H1 (cell line): Measurements from ENCODE around the gene HID1. TPM values are rescaled to one million over a fixed set of nuclear protein-coding genes. Genes with fewer than 3 reads are reported as not detected.

ENCODE experiments used
- CTCF ChIA-PET: fragments of 300-600 bp; sonication (Branson Sonifier 250); formaldehyde crosslinking; loops from one replicate; lab custom pipeline; 2021; ENCODE audit not compliant: partially characterized antibody; lab: Charles Lee
- POLR2A ChIA-PET: fragments of 300-600 bp; sonication (Branson Sonifier 250); formaldehyde crosslinking; loops from one replicate; lab custom pipeline; 2021; ENCODE audit warnings: inconsistent platforms; ENCODE audit not compliant: partially characterized antibody; lab: Charles Lee
- DNase-seq, 2 experiments: peaks; one replicate each; pipeline versions ENCODE4 v3.0.0 to v3.0.0-alpha.2; 2010 to 2022; ENCODE audit warnings: low spot score in 2 of 2, low read depth in 1 of 2, mixed read lengths in 1 of 2
- FAIRE-seq: peaks from 2 replicates; lab custom pipeline; 2011; peaks lifted over from hg19 to GRCh38; lab: Jason Lieb, UNC
- H2AFZ ChIP-seq: 2 replicates; pipeline ENCODE4 v1.8.1; 2012; ENCODE audit warnings: low read length, inconsistent platforms
- H2AK5ac ChIP-seq: 2 replicates; pipeline ENCODE4 v1.6.1; 2013; ENCODE audit warnings: low read depth, low read length
- H2BK120ac ChIP-seq: replicated peaks from 2 replicates; pipeline ENCODE3; 2013; ENCODE audit warnings: low read depth, low read length, inconsistent platforms
- H2BK12ac ChIP-seq: 2 replicates; pipeline ENCODE4 v1.6.1; 2013; ENCODE audit warnings: low read depth, low read length
- H2BK15ac ChIP-seq: 2 replicates; pipeline ENCODE4 v1.6.1; 2013; ENCODE audit warnings: low read length
- H2BK20ac ChIP-seq: 2 replicates; pipeline ENCODE4 v1.6.1; 2013; ENCODE audit warnings: low read length
- H2BK5ac ChIP-seq: 2 replicates; pipeline ENCODE4 v1.6.1; 2013; ENCODE audit warnings: low read depth, low read length
- H3K14ac ChIP-seq: 2 replicates; pipeline ENCODE4 v1.6.1; 2013; ENCODE audit warnings: inconsistent platforms; ENCODE audit not compliant: insufficient read length
- H3K18ac ChIP-seq: 2 replicates; pipeline ENCODE4 v1.6.1; 2013; ENCODE audit warnings: low read length; ENCODE audit errors: extremely low read depth
- H3K23ac ChIP-seq: 2 replicates; pipeline ENCODE4 v1.6.1; 2013; ENCODE audit warnings: inconsistent platforms; ENCODE audit not compliant: insufficient read length
- H3K23me2 ChIP-seq: 2 replicates; pipeline ENCODE4 v1.6.1; 2013; ENCODE audit warnings: low read depth, low read length
- H3K27ac ChIP-seq: 2 replicates; pipeline ENCODE4 v1.6.1; 2011; ENCODE audit warnings: low read depth, low read length, inconsistent platforms
- H3K27me3 ChIP-seq, 4 experiments: replicated peaks in 1 of 4; 1 replicate in 1 of 4; 2 replicates in 3 of 4; pipeline versions ENCODE4 v1.6.1 to v1.8.1; 2011 to 2013; ENCODE audit warnings: low read length in 3 of 4, mild to moderate bottlenecking in 3 of 4, inconsistent platforms in 2 of 4, mixed read lengths in 2 of 4, moderate library complexity in 1 of 4; ENCODE audit not compliant: control insufficient read depth in 3 of 4, insufficient read depth in 3 of 4; ENCODE audit errors: extremely low read depth in 1 of 4
- H3K36me3 ChIP-seq, 4 experiments: 2 replicates each; pipeline versions ENCODE4 v1.6.1 to v1.8.1; 2011 to 2013; ENCODE audit warnings: mild to moderate bottlenecking in 4 of 4, low read length in 3 of 4, moderate library complexity in 2 of 4, control low read depth in 1 of 4, inconsistent platforms in 1 of 4; ENCODE audit not compliant: insufficient read depth in 4 of 4, control insufficient read depth in 2 of 4
- H3K4ac ChIP-seq: replicated peaks from 2 replicates; pipeline ENCODE3; 2013; ENCODE audit warnings: low read length, low read depth, mixed read lengths, inconsistent platforms; ENCODE audit not compliant: insufficient read length
- H3K4me1 ChIP-seq, 4 experiments: replicated peaks in 1 of 4; 1 replicate in 1 of 4; 2 replicates in 3 of 4; pipeline versions ENCODE4 v1.6.1 to v1.8.1; 2011 to 2013; ENCODE audit warnings: low read length in 3 of 4, inconsistent platforms in 2 of 4, mixed read lengths in 1 of 4; ENCODE audit not compliant: insufficient read depth in 4 of 4, control insufficient read depth in 3 of 4
- H3K4me2 ChIP-seq, 2 experiments: 2 replicates each; pipeline versions ENCODE4 v1.6.1 to v1.8.1; 2011 to 2013; ENCODE audit warnings: low read depth in 2 of 2, low read length in 2 of 2, control low read depth in 1 of 2, inconsistent platforms in 1 of 2, mild to moderate bottlenecking in 1 of 2; ENCODE audit not compliant: insufficient read depth in 1 of 2
- H3K4me3 ChIP-seq, 4 experiments: fragments of 200-600, 300-600 bp in 1 of 4; sonication (generic), shearing (Covaris generic), sonication (Bioruptor Twin) in 1 of 4; 2 replicates each; pipeline versions ENCODE4 v1.5.1 to v1.8.1; 2011 to 2016; ENCODE audit warnings: low read length in 4 of 4, low read depth in 3 of 4, control low read depth in 2 of 4, inconsistent platforms in 2 of 4, mild to moderate bottlenecking in 2 of 4, mixed read lengths in 1 of 4, moderate library complexity in 1 of 4; ENCODE audit not compliant: insufficient read depth in 2 of 4; ENCODE audit errors: extremely low read depth in 1 of 4
- H3K56ac ChIP-seq: replicated peaks from 2 replicates; pipeline ENCODE3; 2013; ENCODE audit warnings: low read depth, mild to moderate bottlenecking, mixed read lengths, low read length, inconsistent platforms; ENCODE audit not compliant: insufficient read length
- H3K79me1 ChIP-seq: 2 replicates; pipeline ENCODE4 v1.6.1; 2013; ENCODE audit warnings: low read depth, low read length, control low read depth
- H3K79me2 ChIP-seq, 2 experiments: 2 replicates each; pipeline versions ENCODE4 v1.6.1 to v1.8.1; 2012 to 2013; ENCODE audit warnings: low read length in 2 of 2, mild to moderate bottlenecking in 2 of 2, inconsistent platforms in 1 of 2; ENCODE audit not compliant: insufficient read depth in 2 of 2, control insufficient read depth in 1 of 2
- H3K9ac ChIP-seq, 4 experiments: replicated peaks in 1 of 4; 1 replicate in 1 of 4; 2 replicates in 3 of 4; pipeline versions ENCODE4 v1.6.1 to v1.8.1; 2011 to 2013; ENCODE audit warnings: low read depth in 3 of 4, low read length in 3 of 4, control low read depth in 2 of 4, mild to moderate bottlenecking in 2 of 4, moderate library complexity in 2 of 4, inconsistent platforms in 1 of 4; ENCODE audit errors: extremely low read depth in 1 of 4
- H3K9me3 ChIP-seq, 2 experiments: 2 replicates each; pipeline versions ENCODE4 v1.6.1 to v1.8.1; 2012 to 2013; ENCODE audit warnings: mild to moderate bottlenecking in 2 of 2, moderate library complexity in 2 of 2, control low read depth in 1 of 2, inconsistent platforms in 1 of 2, low read depth in 1 of 2, low read length in 1 of 2, mixed read lengths in 1 of 2; ENCODE audit not compliant: insufficient read depth in 2 of 2
- H4K20me1 ChIP-seq, 2 experiments: replicated peaks in 1 of 2; 2 replicates each; pipeline versions ENCODE3 to v1.8.1; 2011 to 2013; ENCODE audit warnings: inconsistent platforms in 2 of 2, low read length in 2 of 2, mild to moderate bottlenecking in 1 of 2; ENCODE audit not compliant: insufficient read depth in 2 of 2, control insufficient read depth in 1 of 2
- H4K5ac ChIP-seq: 2 replicates; pipeline ENCODE4 v1.6.1; 2013; ENCODE audit warnings: low read length, low read depth, mixed read lengths, inconsistent platforms; ENCODE audit not compliant: insufficient read length
- H4K8ac ChIP-seq: 2 replicates; pipeline ENCODE4 v1.8.0; 2013; ENCODE audit warnings: mild to moderate bottlenecking, moderate library complexity, low read length, inconsistent platforms; ENCODE audit not compliant: insufficient read depth; ENCODE audit errors: extremely low read depth
- H4K91ac ChIP-seq: replicated peaks from 2 replicates; pipeline ENCODE3; 2013; ENCODE audit warnings: low read length, mixed read lengths, inconsistent platforms; ENCODE audit not compliant: insufficient read length
- CBX8 ChIP-seq: fragments of 300-800, 300-1000 bp; sonication (generic); IDR thresholded peaks from 2 replicates; pipeline ENCODE4 v1.7.1; 2016; ENCODE audit warnings: low read depth, low read length, borderline replicate concordance
- SAP30 ChIP-seq: fragments of 300-600 bp; sonication (generic); IDR thresholded peaks from 2 replicates; pipeline ENCODE4 v1.7.1; 2012; ENCODE audit warnings: low read length, moderate library complexity, mild to moderate bottlenecking, inconsistent platforms; ENCODE audit not compliant: insufficient read depth, insufficient replicate concordance
- TBP ChIP-seq: IDR thresholded peaks from 2 replicates; pipeline ENCODE4 v1.6.1; 2011; ENCODE audit warnings: low read depth, low read length, improper control_type of control experiment
- TEAD4 ChIP-seq: IDR thresholded peaks from 2 replicates; pipeline ENCODE4 v1.6.1; 2012; ENCODE audit warnings: low read depth, low read length, inconsistent platforms, mixed read lengths
- WGBS, 2 experiments: shearing (Covaris generic) in 1 of 2; methylation state at CpG; one replicate each; pipeline versions ENCODE4 v1.1.6 to v1.1.7; 2013 to 2015; ENCODE audit warnings: low lambda C conversion rate in 2 of 2, mixed read lengths in 2 of 2, inconsistent platforms in 1 of 2, low coverage in 1 of 2, missing lambda C conversion rate in 1 of 2; ENCODE audit not compliant: insufficient replicate concordance in 2 of 2, insufficient coverage in 1 of 2, insufficient read length in 1 of 2; ENCODE audit errors: extremely low coverage in 1 of 2, missing lambda C conversion rate in 1 of 2; 5-methylcytosine and 5-hydroxymethylcytosine counted together
- polyA plus RNA-seq, 7 experiments: library from polyadenylated mRNA; depleted of rRNA in 3 of 7; stranded (reverse) in 5 of 7; unstranded in 2 of 7; fragments of >200 nt in 5 of 7; fragments of 200-250 nt in 2 of 7; gene quantifications; 1 replicate in 5 of 7; 2 replicates in 1 of 7; 4 replicates in 1 of 7; pipeline versions ENCODE4 v1.2.1 to v1.2.3, GENCODE V29; 2011 to 2013; ENCODE audit warnings: missing spikeins in 2 of 7, mixed read lengths in 2 of 7
- total RNA-seq: library from RNA; stranded (reverse); fragmentation: NEBNext Ultra II Directional; extraction: Animal tissue kit (Norgen Biotek cat#: 25700); gene quantifications from 2 replicates; pipeline ENCODE4 v1.2.1, GENCODE V29; 2021

Gene HID1
- total and polyA plus RNA-seq, 2 of the 8 experiments (the other 6 are each of a cell fraction or from before 2014, with no cell fraction given), result 15.1 to 25.9 TPM

GRCh38 chr17:75004371-75004770 lies 31.8 kb upstream of the HID1 start:
- H2BK5ac ChIP-seq, result no peak overlapping the region
- no peaks in the 10 kb centered on the region for H3K4me1 ChIP-seq
- H2BK15ac ChIP-seq, result no peak overlapping the region
- H2AFZ ChIP-seq, result no peak overlapping the region
- H2BK120ac ChIP-seq, result no peak overlapping the region
- no peaks in the 10 kb centered on the region for H3K79me1 ChIP-seq
- TF ChIP-seq SAP30 (no peak), TEAD4 (no peak), TBP (no peak), CBX8 (no peak)
- peaks cover 0 to 4% of the 10 kb centered on the region in 2 experiments for H4K20me1 ChIP-seq
- no peak overlapping the region for H4K91ac ChIP-seq
- FAIRE-seq (no peak), DNase-seq (no peak)
- H3K4me2 ChIP-seq, result no peak overlapping the region
- no peaks in the 10 kb centered on the region for H3K79me2 ChIP-seq
- no peak overlapping the region for H3K4ac ChIP-seq
- WGBS, 2 experiments, result 94% methylated on average over 2 of the region's 3 CpGs; no CpG with 5 or more reads in 1 of the 2 experiments
- H2BK12ac ChIP-seq, result no peak overlapping the region
- H2AK5ac ChIP-seq, result no peak overlapping the region
- no peak overlapping the region for H3K18ac ChIP-seq
- peaks cover 5 to 30% (median 20%) of the 10 kb centered on the region in 4 experiments; a peak in 6 of 8 replicates for H3K36me3 ChIP-seq
- H2BK20ac ChIP-seq, result no peak overlapping the region
- H4K8ac ChIP-seq, result no peak overlapping the region
- H3K27me3 ChIP-seq, result no peaks in the 10 kb centered on the region
- no peak overlapping the region for H3K4me3 ChIP-seq
- H3K27ac ChIP-seq, result no peak overlapping the region
- H3K23ac ChIP-seq, result no peak overlapping the region
- H3K56ac ChIP-seq, result no peak overlapping the region
- no peak overlapping the region for H4K5ac ChIP-seq
- POLR2A ChIA-PET, result interaction anchor here (3.2 kb wide), 1 partner anchor 9 kb away, joined by 27 read pairs; the partner anchor contains the start of gene MRPL58
- no peaks in the 10 kb centered on the region for H3K9me3 ChIP-seq
- H3K23me2 ChIP-seq, result no peaks in the 10 kb centered on the region
- no peak overlapping the region for H3K14ac ChIP-seq
- CTCF ChIA-PET, result interaction anchor here (0.7 to 20.3 kb wide), 10 partner anchors 7 to 42 kb away, joined by 3 to 345 read pairs (median 10); partner anchors contain the start of genes CDR2L and MRPL58
- H3K9ac ChIP-seq, result no peak overlapping the region
